Lung microvascular endothelial cell (primary cell): Measurements from ENCODE around the gene FAM50A. TPM values are rescaled to one million over a fixed set of nuclear protein-coding genes. Genes with fewer than 3 reads are reported as not detected.

ENCODE experiments used
- DNase-seq, 2 donors: peaks; one replicate each; pipeline versions ENCODE4 v3.0.0 to v3.0.0-alpha.2; 2010; ENCODE audit warnings: low read depth in 2 of 2
- total RNA-seq: library from RNA; depleted of rRNA; stranded (reverse); fragments of >200 nt; gene quantifications from 2 replicates; pipeline ENCODE4 v1.2.1, GENCODE V29; 2014

Gene FAM50A
- total RNA-seq, 1 donor from 2014 or later, result 51.0 TPM

- DNase-seq, result no peak
These were observed 5.7 kb upstream of the FAM50A start for GRCh38 chrX:154437971-154438893.

- DNase-seq, result no peak
These were observed 4.1 kb upstream of the FAM50A start for GRCh38 chrX:154439841-154440240.

GRCh38 chrX:154440623-154441357, 3.2 kb upstream of the FAM50A start:
- DNase-seq, result no peak

- DNase-seq, result no peak
These were observed 2.4 kb upstream of the FAM50A start for GRCh38 chrX:154441564-154441963.

GRCh38 chrX:154441984-154442707, 1.8 kb upstream of the FAM50A start:
- no peak for DNase-seq

- DNase-seq, result no peak
These were observed 446 bp upstream of the FAM50A start for GRCh38 chrX:154443479-154443910.

GRCh38 chrX:154444755-154445246, 860 bp downstream of the FAM50A start:
- no peak for DNase-seq

- no peak for DNase-seq
These were observed 1.8 kb downstream of the FAM50A start for GRCh38 chrX:154445776-154446175.

GRCh38 chrX:154446430-154446829, 2.5 kb downstream of the FAM50A start:
- no peak for DNase-seq

- no peak for DNase-seq
These were observed 4.5 kb downstream of the FAM50A start for GRCh38 chrX:154448484-154448883.

GRCh38 chrX:154449618-154450017, 5.7 kb downstream of the FAM50A start:
- no peak for DNase-seq

GRCh38 chrX:154450312-154450711, 6.4 kb downstream of the FAM50A start:
- no peak for DNase-seq

GRCh38 chrX:154452823-154453222, 8.9 kb downstream of the FAM50A start:
- DNase-seq, result no peak

GRCh38 chrX:154457491-154458115, 13.7 kb downstream of the FAM50A start:
- no peak for DNase-seq

GRCh38 chrX:154458116-154458953, 14.4 kb downstream of the FAM50A start, which contains the start of gene PLXNA3:
Gene PLXNA3 (plus strand): TSS chrX:154458281. CDS start chrX:154460184, 1,903 bp downstream.
- peak; percentile 26 to 51 for DNase-seq

GRCh38 chrX:154458954-154459778, 15.2 kb downstream of the FAM50A start:
- DNase-seq, result no peak

- DNase-seq, result no peak
These were observed 15.9 kb downstream of the FAM50A start for GRCh38 chrX:154459832-154460231.

- no peak for DNase-seq
These were observed 16.4 kb downstream of the FAM50A start for GRCh38 chrX:154460326-154460725.

- no peak for DNase-seq
These were observed 18.5 kb downstream of the FAM50A start for GRCh38 chrX:154462396-154462795.
